HG02763 (cell line): ENCODE data around the gene MBD2.
"Not testable (repeated sequence)": the region's sequence is repeated elsewhere in the genome, so short reads cannot be mapped to it uniquely, and the experiment has no call there.

Experiments
- ATAC-seq: cut with Tn5 transposase; IDR thresholded peaks from one replicate; pipeline ENCODE4 v1.9.1; 2021; ENCODE audit warnings: mild to moderate bottlenecking, moderate library complexity; ENCODE audit not compliant: unreplicated experiment

The MBD2 gene

GRCh38 chr18:54155412-54155811 is 69.1 kb downstream of the MBD2 start:
- no peak for ATAC-seq

DNA sequence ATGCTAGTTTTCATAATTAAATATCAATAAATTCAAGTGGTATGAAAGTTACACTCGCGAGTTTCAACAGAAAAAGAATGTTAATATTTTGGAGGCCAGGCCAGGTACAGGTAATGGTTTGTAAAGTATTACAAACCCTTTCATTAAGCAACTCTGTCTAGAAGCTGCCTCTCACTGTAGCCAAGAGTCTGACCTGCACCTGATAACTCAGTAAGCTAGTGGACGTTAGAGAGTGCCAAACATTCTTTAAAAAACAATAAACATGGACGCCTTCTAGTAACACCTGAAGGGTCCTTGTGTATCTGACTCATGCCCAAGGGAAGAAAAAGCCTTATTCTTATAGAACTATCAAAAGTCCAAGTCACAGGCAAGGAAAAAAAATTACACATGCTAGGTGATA is 70.2 kb downstream of the MBD2 start:
- no peak for ATAC-seq

DNA sequence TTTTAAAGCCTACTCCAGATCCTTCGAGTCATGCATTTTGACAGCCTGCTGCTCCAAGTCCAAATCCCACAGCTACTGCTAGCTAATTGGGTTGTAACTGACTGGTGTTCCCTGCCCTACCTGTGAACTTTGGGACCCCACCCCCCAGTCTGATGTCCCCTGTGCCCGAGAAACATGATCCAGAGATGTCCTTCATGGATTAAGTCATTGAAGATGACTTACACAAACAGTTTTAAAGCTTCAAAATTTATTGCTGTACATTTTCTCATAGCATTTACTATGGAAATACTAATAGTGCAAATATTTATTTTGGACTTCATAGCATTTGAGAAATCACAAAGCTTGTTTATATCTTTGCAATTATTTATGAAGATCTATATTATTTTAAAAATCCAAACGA is 73.1 kb downstream of the MBD2 start:
- no peak for ATAC-seq

DNA sequence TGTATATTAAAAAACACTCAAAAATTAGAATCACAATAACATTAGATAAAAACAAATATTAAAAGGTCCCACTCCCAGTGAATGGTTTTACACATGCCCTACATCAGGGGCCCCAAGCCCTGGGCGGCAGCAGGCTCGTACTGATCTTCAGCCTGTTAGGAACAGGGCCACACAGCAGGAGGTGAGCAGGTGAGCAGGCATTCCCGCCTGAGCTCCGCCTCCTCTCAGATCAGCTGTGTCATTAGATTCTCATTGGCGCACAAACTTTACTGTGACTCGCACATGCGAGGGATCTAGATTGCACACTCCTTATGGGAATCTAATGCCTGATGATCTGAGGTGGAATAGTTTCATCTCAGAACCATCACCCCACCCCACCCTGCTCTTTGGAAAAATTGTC is 74.2 kb downstream of the MBD2 start:
- no peak for ATAC-seq

GRCh38 chr18:54149078-54149697 is 75.3 kb downstream of the MBD2 start:
- ATAC-seq, result peak; percentile 42

GRCh38 chr18:54148678-54149077 is 75.8 kb downstream of the MBD2 start:
- ATAC-seq, result no peak

GRCh38 chr18:54148151-54148550 is 76.3 kb downstream of the MBD2 start:
- no peak for ATAC-seq

DNA sequence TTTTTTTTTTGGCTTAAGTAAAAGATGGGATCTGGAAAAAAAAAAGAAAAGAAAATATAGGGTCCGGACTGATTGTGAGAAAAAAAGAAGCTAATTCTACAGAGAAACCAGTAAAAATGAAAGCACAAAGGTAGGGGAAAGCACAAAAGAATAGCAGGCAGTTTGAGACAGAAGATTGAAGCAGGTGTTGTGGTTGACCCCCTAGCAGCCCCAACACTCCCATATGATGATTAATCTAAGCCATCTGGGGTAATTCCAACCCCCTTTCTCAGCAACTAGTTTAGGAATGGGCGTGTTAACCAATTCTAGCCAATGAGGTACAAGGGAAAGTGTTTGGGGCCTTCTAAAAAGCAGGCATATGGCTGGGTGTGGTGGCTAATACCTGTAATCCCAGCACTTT is 77.0 kb downstream of the MBD2 start:
- ATAC-seq, result peak; percentile 81

DNA sequence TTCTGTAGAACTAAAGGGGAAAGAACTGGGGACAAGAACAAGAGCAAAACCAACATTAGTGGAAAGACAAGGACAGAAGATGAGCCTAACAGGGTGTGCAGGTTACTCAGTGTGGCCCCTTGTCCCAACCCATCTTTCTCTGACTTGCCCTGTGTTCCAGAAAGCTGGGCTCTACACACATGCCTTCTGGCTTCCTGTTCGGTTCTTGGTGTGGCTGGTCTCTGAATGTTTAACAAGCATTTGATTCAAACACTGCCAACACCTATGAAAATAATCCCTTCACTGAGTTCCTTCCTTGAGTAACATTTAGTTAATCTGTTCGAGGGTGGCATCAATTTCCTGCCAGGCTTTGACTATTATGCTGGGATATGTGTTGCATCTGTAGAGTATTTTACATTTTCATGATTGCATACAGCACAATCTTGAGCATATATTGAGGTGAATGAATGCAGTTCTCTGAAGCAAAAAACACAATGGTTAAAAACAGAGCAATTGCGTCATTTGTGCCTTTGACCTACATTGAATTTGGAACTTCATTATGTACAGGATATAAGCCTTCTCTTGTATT is 83.3 kb downstream of the MBD2 start:
- no peak for ATAC-seq

DNA sequence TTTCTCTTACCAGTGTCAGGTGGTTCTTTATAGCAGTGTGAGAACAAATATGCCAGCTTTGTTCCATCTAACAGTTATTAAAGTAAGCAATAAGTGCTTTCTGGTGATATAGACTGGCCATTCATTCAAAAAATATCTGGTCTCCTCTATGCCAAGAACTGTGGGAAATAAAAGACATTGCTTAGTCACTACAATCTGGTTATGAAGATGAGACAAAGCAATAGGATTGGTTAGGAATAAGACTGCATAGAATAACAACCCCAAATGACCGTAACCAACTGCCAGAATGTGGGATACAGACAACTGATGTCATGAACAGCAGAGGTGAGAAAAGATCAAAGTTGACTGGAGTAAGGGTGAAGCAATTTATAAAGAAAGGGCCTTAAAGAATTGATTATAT is 83.8 kb downstream of the MBD2 start:
- no peak for ATAC-seq

DNA sequence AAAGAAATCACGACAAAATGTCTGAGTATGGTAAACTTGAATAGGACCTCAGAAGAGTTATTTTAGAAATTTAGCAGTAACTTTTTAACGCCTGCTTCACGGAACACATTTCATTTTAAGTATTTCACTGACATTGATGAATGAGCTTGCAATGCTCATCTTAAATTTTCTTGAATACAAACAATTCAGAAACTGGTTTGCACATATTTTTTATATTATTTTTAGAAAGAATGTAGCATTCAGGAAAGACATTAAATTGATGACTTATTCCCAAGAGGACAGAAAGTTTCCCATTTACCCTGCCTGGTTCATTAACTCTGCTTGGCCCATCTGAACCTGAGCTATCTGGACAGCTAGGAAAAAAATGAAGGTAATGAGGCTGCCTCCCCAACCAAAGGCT is 89.3 kb downstream of the MBD2 start:
- no peak for ATAC-seq

- no peak for ATAC-seq
These were observed 90.4 kb downstream of the MBD2 start for GRCh38 chr18:54134053-54134452.

DNA sequence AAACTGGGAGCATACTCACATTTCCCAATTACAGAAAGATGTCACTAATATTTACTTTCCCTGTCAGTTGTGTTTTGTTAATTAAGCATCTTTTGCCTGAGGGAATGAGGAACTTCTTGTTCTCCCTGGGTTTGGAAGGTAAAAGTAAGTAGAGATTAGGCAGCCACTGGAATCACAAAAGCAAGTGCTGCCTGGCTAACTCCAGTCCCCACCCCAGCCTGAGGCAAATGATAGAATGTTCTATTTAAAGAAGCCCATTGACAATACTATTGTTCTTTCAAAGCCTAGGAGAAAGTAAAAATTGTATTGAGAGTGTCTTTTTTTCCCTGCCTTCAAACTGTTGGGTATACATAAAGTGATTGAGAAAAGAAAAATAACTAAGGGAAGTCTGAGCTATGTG is 93.8 kb downstream of the MBD2 start:
- no peak for ATAC-seq

DNA sequence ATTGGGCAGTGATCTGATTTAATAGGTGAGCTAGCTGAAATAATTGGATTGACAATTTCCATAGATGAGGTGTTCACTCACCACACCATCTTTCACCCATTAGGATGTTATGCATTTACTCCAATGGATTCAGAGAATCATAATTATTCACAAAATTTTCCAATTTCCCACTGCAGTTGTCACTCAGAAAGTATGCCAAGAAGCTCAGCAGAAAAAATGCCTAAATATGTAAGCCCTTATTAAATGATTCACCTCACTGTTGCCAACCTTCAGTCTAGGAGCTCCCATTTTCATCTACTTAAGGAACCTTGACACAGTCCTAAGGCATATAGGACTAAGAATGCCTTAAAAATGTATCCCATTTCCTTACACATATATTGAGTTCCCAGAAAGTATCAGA is 94.3 kb downstream of the MBD2 start:
- ATAC-seq, result no peak

DNA sequence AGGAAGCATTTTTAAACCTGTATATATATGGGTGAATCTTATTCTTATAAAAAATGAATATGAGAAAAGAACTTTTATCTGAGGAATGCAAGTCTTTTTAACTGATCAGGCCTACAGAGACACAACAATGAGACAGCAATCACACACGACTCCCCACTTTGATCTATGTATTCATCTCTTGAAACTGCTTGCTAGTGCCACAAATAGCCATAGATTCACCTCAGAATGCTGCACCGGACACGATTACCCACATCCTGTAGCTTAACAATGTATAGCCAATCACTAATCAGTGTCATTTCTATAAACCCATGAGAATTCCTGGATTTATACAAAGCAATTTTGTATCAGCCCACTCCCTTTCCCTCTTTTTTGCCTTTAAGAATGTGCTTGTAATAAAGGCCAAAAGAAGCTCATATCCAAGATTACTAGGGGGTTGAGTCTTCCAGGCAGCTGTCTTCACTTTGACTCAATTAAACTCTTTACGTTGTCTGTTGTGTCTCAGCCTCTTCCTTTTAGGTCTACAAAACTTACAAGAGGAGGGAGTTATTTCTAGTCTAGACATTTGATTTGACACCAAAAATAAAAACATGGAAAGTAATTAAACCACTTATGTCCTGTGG is 94.9 kb downstream of the MBD2 start:
- no peak for ATAC-seq

DNA sequence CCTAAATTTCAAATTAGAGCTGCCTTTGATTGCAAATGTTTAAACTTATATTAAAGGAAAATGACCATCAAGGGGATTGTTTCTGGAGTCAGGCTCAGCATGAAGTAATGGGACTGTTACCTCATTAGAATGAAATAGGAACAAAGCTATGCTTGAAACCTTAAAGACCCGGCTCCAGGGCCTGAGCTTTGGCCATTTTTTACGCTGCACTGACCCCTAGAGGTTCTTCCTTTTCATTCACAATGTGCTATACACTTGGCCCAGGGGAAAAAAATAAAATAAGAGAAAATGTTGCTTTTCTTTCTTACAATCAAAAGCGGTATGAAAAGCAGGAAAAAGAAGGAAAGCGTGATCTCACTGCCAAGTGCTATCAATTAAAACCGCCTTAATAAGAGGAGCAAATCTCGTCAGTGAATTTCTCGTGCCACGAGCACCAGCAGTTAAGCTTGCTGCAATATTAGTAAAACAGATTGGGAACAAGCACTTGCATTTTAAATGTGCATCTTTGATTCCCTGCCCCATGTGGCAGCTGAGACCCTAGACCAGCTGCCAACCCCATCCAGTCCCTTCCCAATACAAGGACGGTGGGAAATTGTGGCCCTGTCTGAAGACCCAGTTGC is 96.6 kb downstream of the MBD2 start:
- peak; percentile 68 for ATAC-seq

DNA sequence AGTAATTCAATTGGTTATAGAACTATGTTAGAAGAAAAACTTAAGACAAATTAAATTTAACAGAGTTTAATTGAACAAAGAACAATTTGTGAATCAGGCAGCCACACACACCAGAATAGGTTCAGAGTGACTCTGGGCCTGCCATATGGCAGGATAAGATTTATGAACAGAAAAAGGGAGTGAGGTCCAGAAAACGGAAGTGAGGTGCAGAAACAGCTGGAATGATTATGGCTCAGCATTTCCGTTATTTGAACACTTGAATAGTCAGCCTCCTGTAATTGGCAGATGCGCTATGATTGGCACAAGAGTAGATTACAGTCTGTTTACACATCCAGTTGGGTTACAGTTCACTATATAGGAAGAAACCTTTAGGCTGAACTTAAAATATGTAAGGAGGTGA is 99.0 kb downstream of the MBD2 start:
- ATAC-seq, result no peak

GRCh38 chr18:54123720-54124440 is 100.6 kb downstream of the MBD2 start:
- ATAC-seq, result not testable (repeated sequence)

- peak; percentile 93 for ATAC-seq
These were observed 104.9 kb downstream of the MBD2 start for GRCh38 chr18:54119524-54120019.

- ATAC-seq, result no peak
These were observed 106.4 kb downstream of the MBD2 start for GRCh38 chr18:54117853-54118773.
